HAP-1 (cell line): Measurements from ENCODE around the gene CWF19L1.

Experiments used
- DNase-seq, 2 experiments: peaks; one replicate each; pipeline ENCODE4 v3.0.0-alpha.2; 2016 to 2020; ENCODE audit warnings: low spot score in 2 of 2
- H3K27me3 ChIP-seq: fragments of 250-450 bp; sonication (Bioruptor Pico); 2 replicates; pipeline ENCODE4 v1.5.1; 2020; ENCODE audit warnings: low read depth, mild to moderate bottlenecking, moderate library complexity
- H3K36me3 ChIP-seq: fragments of 250-450 bp; sonication (Bioruptor Pico); replicated peaks from 2 replicates; pipeline ENCODE4 v1.5.1; 2020; ENCODE audit warnings: mild to moderate bottlenecking
- H3K4me1 ChIP-seq: fragments of 250-450 bp; sonication (Bioruptor Pico); 2 replicates; pipeline ENCODE4 v1.5.1; 2020; ENCODE audit warnings: mild to moderate bottlenecking
- H3K4me3 ChIP-seq: fragments of 250-450 bp; sonication (Bioruptor Pico); 2 replicates; pipeline ENCODE4 v1.5.1; 2020; ENCODE audit warnings: mild to moderate bottlenecking, moderate library complexity
- H3K9me3 ChIP-seq: fragments of 250-450 bp; sonication (Bioruptor Pico); 2 replicates; pipeline ENCODE4 v1.5.1; 2020; ENCODE audit warnings: mild to moderate bottlenecking, moderate library complexity
- in situ Hi-C: fragments of 300-500 bp; cut with MboI; formaldehyde crosslinking; loops from 3 replicates; pipeline ENCODE4 v1.14.3; 2020; ENCODE audit warnings: low sequenced_read_pairs, inconsistent platforms, mixed read lengths

Gene CWF19L1

DNA sequence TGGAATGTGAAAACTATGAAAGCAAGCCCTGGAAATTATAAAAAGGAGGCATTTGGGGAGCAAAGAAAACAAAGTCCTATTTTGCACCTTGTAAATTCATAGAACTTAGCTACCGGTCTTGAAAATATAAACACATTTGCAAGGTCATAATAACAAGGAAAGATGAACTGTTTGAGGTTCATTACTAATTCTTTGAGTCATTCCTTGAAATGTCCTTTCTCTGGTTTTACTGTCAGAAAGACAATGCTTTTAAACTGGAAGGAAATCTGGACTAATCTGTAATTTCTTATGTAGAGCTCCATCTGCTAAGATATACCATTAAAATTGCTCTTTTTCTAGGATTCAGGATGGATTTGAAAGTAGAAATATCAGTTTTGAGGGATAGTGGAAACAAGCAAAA lies 83.0 kb downstream of the CWF19L1 start:
- Histone ChIP-seq H3K9me3 (no peaks in the 10 kb centered on the region), H3K4me3 (peak overlapping the region; percentile 52), H3K4me1 (peaks cover 14% of the 10 kb centered on the region), H3K36me3 (peaks cover 27% of the 10 kb centered on the region), H3K27me3 (no peaks in the 10 kb centered on the region)
- in situ Hi-C loops = no loop called here
- no peak for DNase-seq

DNA sequence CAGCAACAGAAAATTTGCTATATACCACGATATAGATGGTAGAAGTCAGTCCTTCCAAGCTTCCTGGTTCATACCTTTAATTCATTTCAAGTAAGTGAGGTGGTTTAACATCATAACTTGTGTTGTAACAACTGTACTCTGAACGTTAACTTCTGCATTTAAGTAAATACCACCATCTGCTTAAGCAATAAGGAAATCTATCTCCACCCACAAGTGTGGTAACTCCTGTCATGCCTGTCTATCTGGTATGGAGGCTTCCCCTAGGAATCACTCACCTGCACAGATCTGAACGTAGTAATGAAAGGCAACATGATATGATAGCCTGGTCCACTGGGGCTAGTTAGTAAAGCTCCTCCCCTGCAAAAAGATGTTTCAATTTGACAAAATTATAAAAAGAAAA lies 84.0 kb downstream of the CWF19L1 start:
- no peak for DNase-seq
- Histone ChIP-seq H3K4me3 (no peak overlapping the region), H3K9me3 (no peaks in the 10 kb centered on the region), H3K27me3 (no peaks in the 10 kb centered on the region), H3K36me3 (peaks cover 27% of the 10 kb centered on the region), H3K4me1 (peaks cover 14% of the 10 kb centered on the region)
- in situ Hi-C loops = no loop called here

DNA sequence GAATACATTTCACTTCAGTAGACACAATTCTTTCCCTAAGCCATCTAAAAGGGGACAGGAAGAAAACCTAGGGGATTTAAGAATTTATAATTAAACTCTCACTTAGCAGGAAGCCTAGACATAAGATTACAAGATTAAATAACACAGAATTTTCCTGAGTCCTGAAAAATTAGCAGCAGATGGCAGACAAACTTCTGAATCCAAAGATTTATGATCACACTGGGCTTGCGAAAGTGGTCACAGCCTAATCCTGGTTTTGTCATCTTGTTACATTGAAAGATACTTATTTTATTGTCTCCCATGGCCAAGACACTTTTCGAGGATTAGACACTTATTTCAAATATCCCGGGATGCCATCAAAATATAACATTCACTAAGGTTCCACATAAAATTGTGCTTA lies 84.5 kb downstream of the CWF19L1 start:
- H3K4me1 ChIP-seq = peaks cover 14% of the 10 kb centered on the region
- H3K9me3 ChIP-seq = no peaks in the 10 kb centered on the region
- H3K4me3 ChIP-seq = no peak overlapping the region
- H3K27me3 ChIP-seq = no peaks in the 10 kb centered on the region
- in situ Hi-C loops = no loop called here
- peaks cover 30% of the 10 kb centered on the region for H3K36me3 ChIP-seq
- DNase-seq = peak in 1 of 2 experiments; percentile 34
